Thyroid gland (tissue), 4 donors: Measurements from ENCODE around the gene ADH5.

Experiments
- POLR2A ChIP-seq, 2 donors: fragments of 450-650 bp; IDR thresholded peaks; one replicate each; pipeline ENCODE4 v1.6.1; 2017; ENCODE audit warnings: antibody characterized with exemption in 2 of 2, mild to moderate bottlenecking in 2 of 2, moderate library complexity in 1 of 2
- TF ChIP-seq, protein P1 (sequence below), 6 experiments: fragments of 200-600 bp in 3 of 6; fragments of 450-650 bp in 3 of 6; sonication (generic) in 3 of 6; IDR thresholded peaks; one replicate each; pipeline ENCODE4 v1.5.1; 2016 to 2019; ENCODE audit warnings: antibody characterized with exemption in 6 of 6, mild to moderate bottlenecking in 2 of 6, inconsistent platforms in 1 of 6, moderate library complexity in 1 of 6

DNA sequence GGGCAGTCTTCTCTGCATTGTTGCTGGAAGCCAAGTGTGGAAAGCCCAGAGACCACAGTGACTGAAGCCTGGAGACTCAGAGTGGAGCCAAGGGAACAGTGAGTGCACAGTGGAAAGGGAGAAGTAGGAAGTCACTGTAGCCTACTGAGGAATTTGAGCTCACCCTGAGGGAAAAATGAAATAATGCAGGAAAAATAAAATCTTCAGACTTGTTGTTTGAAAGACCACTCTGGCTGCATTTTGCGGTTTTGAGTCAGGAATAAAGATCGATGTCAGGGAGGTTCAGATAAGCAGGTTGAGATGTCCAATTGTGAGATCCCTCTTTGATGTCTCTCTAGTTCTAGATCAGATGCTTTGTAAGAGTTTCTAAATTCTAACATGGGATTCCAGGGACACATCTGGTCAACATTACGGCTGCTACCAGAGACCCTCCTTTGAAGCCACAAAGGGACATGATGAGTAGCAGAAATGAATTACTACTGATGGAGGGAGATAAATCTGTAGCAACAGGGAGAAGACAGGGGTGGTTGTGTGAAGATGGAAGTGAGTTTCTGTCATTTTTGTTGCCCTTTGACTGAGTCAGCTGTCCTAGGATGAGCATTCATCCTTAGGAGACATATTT, 47.1 kb upstream of the ADH5 start:
- TF ChIP-seq POLR2A (IDR thresholded peaks at IDR 0.05) = no peak
- TF ChIP-seq, protein P1, sequence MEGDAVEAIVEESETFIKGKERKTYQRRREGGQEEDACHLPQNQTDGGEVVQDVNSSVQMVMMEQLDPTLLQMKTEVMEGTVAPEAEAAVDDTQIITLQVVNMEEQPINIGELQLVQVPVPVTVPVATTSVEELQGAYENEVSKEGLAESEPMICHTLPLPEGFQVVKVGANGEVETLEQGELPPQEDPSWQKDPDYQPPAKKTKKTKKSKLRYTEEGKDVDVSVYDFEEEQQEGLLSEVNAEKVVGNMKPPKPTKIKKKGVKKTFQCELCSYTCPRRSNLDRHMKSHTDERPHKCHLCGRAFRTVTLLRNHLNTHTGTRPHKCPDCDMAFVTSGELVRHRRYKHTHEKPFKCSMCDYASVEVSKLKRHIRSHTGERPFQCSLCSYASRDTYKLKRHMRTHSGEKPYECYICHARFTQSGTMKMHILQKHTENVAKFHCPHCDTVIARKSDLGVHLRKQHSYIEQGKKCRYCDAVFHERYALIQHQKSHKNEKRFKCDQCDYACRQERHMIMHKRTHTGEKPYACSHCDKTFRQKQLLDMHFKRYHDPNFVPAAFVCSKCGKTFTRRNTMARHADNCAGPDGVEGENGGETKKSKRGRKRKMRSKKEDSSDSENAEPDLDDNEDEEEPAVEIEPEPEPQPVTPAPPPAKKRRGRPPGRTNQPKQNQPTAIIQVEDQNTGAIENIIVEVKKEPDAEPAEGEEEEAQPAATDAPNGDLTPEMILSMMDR (IDR thresholded peaks at IDR 0.05) = no peak
